Measurements from ENCODE around the gene FANCI. TPM values are rescaled to one million over a fixed set of nuclear protein-coding genes. Genes with fewer than 3 reads are reported as not detected.
A peak's percentile ranks its signal among the peaks of the same experiment; 100 is the strongest.

Gene FANCI
- total RNA-seq, 2 donors from 2014 or later: 1.0 to 7.3 TPM

DNA sequence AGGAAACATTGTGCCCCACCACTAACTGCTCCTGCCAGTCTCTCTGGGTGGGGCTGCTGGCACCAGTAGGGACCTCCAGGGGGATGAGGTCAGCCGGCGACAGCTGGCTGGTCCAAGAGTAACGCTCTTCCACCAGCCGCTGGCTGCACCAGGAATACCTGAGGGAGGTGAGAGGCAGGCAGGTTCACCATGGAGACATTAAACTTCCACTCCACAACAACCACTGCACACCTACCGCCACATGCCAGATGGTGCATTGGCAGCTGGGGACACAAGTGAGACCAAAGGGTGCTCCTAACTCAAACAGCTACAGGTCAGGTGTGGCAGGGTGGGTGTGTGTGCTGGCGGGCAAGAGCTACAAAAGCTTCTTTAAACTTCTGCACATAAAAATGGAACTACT, 86.3 kb downstream of the FANCI start:
- ATAC-seq (no peak), DNase-seq (peak in 3 of 4 donors; percentile 13 to 33 (median 29))
- Histone ChIP-seq H3K36me3 (replicated peaks in 1 of 2; ENCODE audit: insufficient read depth in 1 of 2, low read depth in 2 of 2) (peaks cover 25 to 36% of the 10 kb centered on the region in 2 donors), H3K27me3 (no peaks in the 10 kb centered on the region), H3K9me3 (no peaks in the 10 kb centered on the region), H3K4me1 (peaks cover 46% of the 10 kb centered on the region), H3K27ac (no peak overlapping the region), H3K4me3 (no peak overlapping the region)
- intact Hi-C loops (cut with DNase I): no loop called here
- TF ChIP-seq POLR2A (IDR thresholded peaks at IDR 0.05) (no peak), CTCF (IDR thresholded peaks at IDR 0.05) (no peak)
- 54 to 86% methylated on average over 6 of the region's 6 CpGs for WGBS, 2 donors

DNA sequence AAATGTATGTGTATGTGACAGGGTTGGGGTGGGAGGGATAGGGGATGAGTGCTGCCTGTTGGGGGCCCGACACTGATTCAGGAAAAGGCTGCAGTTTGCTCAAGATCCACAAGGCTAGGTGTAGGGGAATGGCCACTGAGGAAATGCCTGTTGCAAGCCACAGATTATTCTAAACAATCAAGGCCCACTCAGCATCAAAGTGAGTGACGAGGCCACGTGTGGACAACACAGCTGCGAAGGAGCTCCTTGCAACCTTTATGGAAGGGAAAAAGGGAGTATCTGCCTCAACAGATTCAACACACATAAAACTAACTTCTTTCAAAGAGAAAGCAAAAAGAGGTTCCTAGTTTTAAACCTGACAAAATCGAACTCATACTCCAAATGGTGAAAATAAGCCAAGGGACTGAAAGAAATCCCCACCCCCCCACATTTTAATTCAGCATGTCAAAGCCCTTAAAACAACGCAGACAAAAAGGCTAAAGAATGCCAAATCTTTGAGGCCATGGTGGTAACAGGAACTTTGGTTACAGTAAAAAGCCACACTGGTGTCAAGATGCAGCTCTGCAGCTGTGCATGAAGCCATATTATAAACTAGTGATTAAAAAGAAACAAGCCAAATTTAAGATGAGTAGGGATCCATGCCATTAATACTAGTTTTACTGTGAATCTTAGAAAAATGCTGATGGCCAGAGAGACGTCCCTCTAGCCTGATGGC, 87.3 kb downstream of the FANCI start:
- intact Hi-C loops (cut with DNase I): no loop called here
- no peak overlapping the region for H3K27ac ChIP-seq
- H3K27me3 ChIP-seq: no peaks in the 10 kb centered on the region
- no peak for TF ChIP-seq CTCF (IDR thresholded peaks at IDR 0.05)
- TF ChIP-seq POLR2A (IDR thresholded peaks at IDR 0.05): no peak
- ATAC-seq (no peak), DNase-seq (no peak)
- 78% methylated on average over 7 of the region's 7 CpGs for WGBS, 2 donors
- no peak overlapping the region for H3K4me3 ChIP-seq
- no peaks in the 10 kb centered on the region for H3K9me3 ChIP-seq
- H3K36me3 ChIP-seq (replicated peaks in 1 of 2; ENCODE audit: insufficient read depth in 1 of 2, low read depth in 2 of 2): peaks cover 21 to 27% of the 10 kb centered on the region in 2 donors
- H3K4me1 ChIP-seq: peaks cover 54% of the 10 kb centered on the region

- TF ChIP-seq CTCF (IDR thresholded peaks at IDR 0.05) (no peak), POLR2A (IDR thresholded peaks at IDR 0.05) (no peak)
- Histone ChIP-seq H3K4me1 (peaks cover 54% of the 10 kb centered on the region), H3K4me3 (no peak overlapping the region), H3K36me3 (replicated peaks in 1 of 2; ENCODE audit: insufficient read depth in 1 of 2, low read depth in 2 of 2) (peaks cover 12 to 18% of the 10 kb centered on the region in 2 donors), H3K27me3 (no peaks in the 10 kb centered on the region), H3K27ac (no peak overlapping the region), H3K9me3 (no peaks in the 10 kb centered on the region)
- no peak for DNase-seq
- ATAC-seq: no peak
- intact Hi-C loops (cut with DNase I): no loop called here
- WGBS, 2 donors: 28 to 32% methylated on average over 10 of the region's 10 CpGs
These were observed 88.7 kb downstream of the FANCI start for GRCh38 chr15:89332446-89332845.

GRCh38 chr15:89333011-89333860, 89.5 kb downstream of the FANCI start:
- Histone ChIP-seq H3K9me3 (no peaks in the 10 kb centered on the region), H3K36me3 (replicated peaks in 1 of 2; ENCODE audit: insufficient read depth in 1 of 2, low read depth in 2 of 2) (peaks cover 9 to 13% of the 10 kb centered on the region in 2 donors), H3K4me3 (peak overlapping the region in 1 of 2 donors; percentile 50), H3K4me1 (peaks cover 54% of the 10 kb centered on the region), H3K27ac (no peak overlapping the region), H3K27me3 (no peaks in the 10 kb centered on the region)
- TF ChIP-seq CTCF (IDR thresholded peaks at IDR 0.05): no peak
- DNase-seq (no peak), ATAC-seq (no peak)
- intact Hi-C loops (cut with DNase I): no loop called here
- WGBS, 2 donors: 83 to 90% methylated on average over 6 to 48 of the region's 57 CpGs

Measured in body of pancreas (tissue), 4 donors.